SK-N-DZ (cell line): ENCODE data around the gene PSMD4.

Experiments
- DNase-seq: peaks from one replicate; pipeline ENCODE4 v3.0.0-alpha.2; 2015; ENCODE audit warnings: low spot score
- small RNA-seq, 2 experiments: library from RNA; depleted of rRNA; stranded (forward); fragments of <200 nt; gene quantifications; one replicate each; pipeline ENCODE3, GENCODE V24; 2014

The PSMD4 gene

GRCh38 chr1:151294742-151295462, 40.4 kb downstream of the PSMD4 start:
- no peak for DNase-seq

- no peak for DNase-seq
These were observed 55.3 kb downstream of the PSMD4 start for GRCh38 chr1:151309811-151310323.

- no peak for DNase-seq
These were observed 56.5 kb downstream of the PSMD4 start for GRCh38 chr1:151311011-151311410.

GRCh38 chr1:151311589-151312331, 57.2 kb downstream of the PSMD4 start:
- no peak for DNase-seq

GRCh38 chr1:151312411-151312810, 57.9 kb downstream of the PSMD4 start:
- no peak for DNase-seq

- no peak for DNase-seq
These were observed 58.3 kb downstream of the PSMD4 start for GRCh38 chr1:151312826-151313225.

- no peak for DNase-seq
These were observed 59.0 kb downstream of the PSMD4 start for GRCh38 chr1:151313501-151313900.

- no peak for DNase-seq
These were observed 59.8 kb downstream of the PSMD4 start for GRCh38 chr1:151314137-151314875.

- DNase-seq: no peak
These were observed 61.2 kb downstream of the PSMD4 start for GRCh38 chr1:151315565-151316235.

Small RNA genes within 50 kb of the gene (small RNA-seq; reads per million reads assigned to genes)
- 0.05 to 5.0 reads per million in 2 experiments for gene RN7SL444P
